T-helper 1 cell treated with Interleukin-12 subunit alpha and Interleukin-12 subunit beta and Interleukin-4 antibody, amounts not matched to agents 30 μg/mL and 1 μg/mL, for 36 hours (primary cell): ENCODE measurements around the gene ZNRF3.
"Not testable (repeated sequence)": the region's sequence is repeated elsewhere in the genome, so short reads cannot be mapped to it uniquely, and the experiment has no call there.

Source experiments
- H3K27ac Mint-ChIP-seq: one replicate; pipeline ENCODE4 v1.8.0; 2021; ENCODE audit warnings: mild to moderate bottlenecking, mixed read lengths
- H3K27me3 Mint-ChIP-seq: one replicate; pipeline ENCODE4 v1.8.0; 2021; ENCODE audit warnings: low read depth, mixed read lengths
- H3K36me3 Mint-ChIP-seq: one replicate; pipeline ENCODE4 v1.8.0; 2021; ENCODE audit warnings: low read depth, mixed read lengths
- H3K4me1 Mint-ChIP-seq: one replicate; pipeline ENCODE4 v1.8.0; 2021; ENCODE audit warnings: low read depth, mixed read lengths
- H3K4me3 Mint-ChIP-seq: one replicate; pipeline ENCODE4 v1.8.0; 2021; ENCODE audit warnings: mild to moderate bottlenecking, moderate library complexity, mixed read lengths
- H3K9me3 Mint-ChIP-seq: one replicate; pipeline ENCODE4 v1.8.0; 2021; ENCODE audit warnings: mixed read lengths

The ZNRF3 gene

DNA sequence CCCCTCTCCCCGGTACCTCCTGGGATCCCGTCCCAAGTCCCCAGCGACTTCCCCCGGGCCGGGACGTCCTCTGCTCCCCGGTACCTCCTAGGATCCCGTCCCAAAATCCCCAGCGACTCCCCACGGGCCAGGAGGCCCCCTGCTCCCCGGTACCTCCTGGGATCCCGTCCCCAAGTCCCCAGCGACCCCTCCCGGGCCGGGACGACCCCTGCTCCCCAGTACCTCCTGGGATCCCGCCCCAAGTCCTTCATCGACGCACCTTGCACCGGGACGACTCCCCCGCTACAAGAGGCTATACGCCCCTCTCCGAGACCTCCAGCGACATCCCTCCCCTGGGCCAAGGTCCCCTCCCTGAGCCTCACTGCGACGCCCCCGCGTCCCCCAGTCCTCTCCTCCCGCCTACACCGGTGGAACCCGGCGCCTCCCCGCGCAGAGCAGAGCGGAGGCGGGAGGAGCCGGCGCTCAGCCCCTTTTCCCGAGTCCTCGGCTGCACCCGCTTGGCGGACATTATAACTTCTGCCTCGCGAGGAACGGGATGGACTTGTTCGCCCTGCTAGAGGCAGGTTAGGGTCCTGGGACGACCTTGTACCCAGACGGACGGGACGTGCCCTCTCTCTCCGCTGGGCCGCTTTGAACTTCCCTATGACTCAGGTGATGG lies 190.4 kb downstream of the ZNRF3 start:
- H3K27me3 Mint-ChIP-seq = peaks cover 84% of the 10 kb centered on the region
- H3K27ac Mint-ChIP-seq = no peak overlapping the region
- H3K36me3 Mint-ChIP-seq = peaks cover 2% of the 10 kb centered on the region
- no peaks in the 10 kb centered on the region for H3K9me3 Mint-ChIP-seq
- H3K4me3 Mint-ChIP-seq = peak overlapping the region; percentile 35
- H3K4me1 Mint-ChIP-seq = peaks cover 13% of the 10 kb centered on the region

DNA sequence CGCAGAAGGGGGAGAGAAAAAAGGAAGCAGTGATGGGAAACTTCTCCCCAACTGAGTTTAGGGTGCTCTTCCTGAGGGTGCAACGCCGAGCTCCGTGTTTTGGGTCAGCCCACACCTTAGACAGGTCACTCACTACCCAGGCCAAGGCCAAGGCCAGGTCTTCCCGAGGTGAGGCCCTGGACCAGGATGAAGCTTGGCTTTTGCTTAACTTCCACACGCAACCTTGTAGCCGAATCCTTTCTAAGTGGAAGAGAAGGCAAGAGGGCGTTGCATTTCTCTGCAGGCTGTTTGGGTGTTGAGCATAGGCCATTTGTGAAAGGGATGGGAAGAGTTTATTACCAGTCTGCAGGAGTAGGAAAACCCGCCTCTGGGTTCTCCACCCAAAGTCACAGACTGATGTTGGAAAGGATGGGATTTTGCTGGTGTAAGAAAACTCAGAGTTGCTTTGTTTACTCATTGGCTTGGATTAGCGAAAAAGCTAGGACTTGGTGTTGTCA lies 191.0 kb downstream of the ZNRF3 start:
- no peaks in the 10 kb centered on the region for H3K9me3 Mint-ChIP-seq
- H3K4me1 Mint-ChIP-seq = peaks cover 13% of the 10 kb centered on the region
- H3K36me3 Mint-ChIP-seq = peaks cover 2% of the 10 kb centered on the region
- peak overlapping the region; percentile 35 for H3K4me3 Mint-ChIP-seq
- H3K27ac Mint-ChIP-seq = no peak overlapping the region
- H3K27me3 Mint-ChIP-seq = peaks cover 85% of the 10 kb centered on the region

DNA sequence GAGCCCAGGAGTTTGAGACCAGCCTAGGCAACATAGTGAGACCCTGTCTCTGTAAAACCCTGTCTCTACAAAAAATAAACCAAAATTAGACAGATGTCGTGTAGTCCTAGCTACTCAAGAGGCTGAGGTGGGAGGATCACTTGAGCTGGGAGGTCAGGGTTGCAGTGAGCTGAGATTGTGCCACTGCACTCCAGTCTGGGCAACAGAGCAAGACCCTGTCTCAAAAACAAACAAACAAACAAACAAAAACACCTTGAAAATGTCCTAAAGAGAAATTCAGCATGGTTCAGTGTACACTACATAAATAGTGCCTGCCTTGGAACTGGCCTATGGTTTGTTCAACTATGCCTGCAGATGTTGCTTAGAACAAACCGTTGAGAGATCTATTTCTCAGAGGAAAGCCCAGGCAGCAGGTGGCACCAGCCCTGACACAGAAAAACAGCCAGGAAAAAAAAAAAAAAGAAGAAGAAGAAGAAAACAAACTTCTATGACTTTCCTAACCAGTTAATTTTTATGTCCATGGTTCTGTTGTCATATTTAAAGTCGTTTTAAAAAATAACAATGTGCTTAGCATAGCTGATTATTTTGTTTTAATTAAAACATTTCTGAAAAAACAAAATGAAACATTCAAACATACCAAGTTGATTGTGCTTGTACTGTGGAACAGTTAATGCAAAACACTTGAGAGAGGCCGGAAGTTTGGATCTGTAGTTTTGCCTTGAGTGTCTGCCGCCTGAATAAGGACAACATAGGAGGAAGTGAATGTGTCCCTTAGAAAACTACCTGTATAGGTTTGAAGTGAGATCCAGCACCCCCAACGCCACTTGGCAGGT lies 194.9 kb downstream of the ZNRF3 start:
- Mint-ChIP-seq H3K4me1 (no peaks in the 10 kb centered on the region), H3K36me3 (peaks cover 2% of the 10 kb centered on the region), H3K4me3 (no peak overlapping the region), H3K27me3 (peaks cover 75% of the 10 kb centered on the region), H3K9me3 (no peaks in the 10 kb centered on the region), H3K27ac (no peak overlapping the region)

DNA sequence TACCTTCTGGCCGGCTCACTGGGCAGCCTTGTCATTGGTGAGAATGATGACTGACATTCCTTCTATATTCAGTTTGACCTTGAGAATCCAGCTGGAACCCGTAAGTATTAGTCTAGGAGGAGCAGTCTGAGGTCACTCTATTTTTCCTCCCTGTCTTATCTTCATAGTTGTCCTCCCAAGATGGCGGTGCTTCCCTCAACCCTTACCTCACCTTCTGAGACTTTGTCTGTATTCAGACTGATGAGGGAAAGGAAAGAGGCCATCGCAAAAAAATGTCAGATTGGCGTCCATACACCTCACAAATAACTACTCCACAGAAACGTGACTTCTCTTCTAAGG lies 195.5 kb downstream of the ZNRF3 start:
- H3K27me3 Mint-ChIP-seq = peaks cover 73% of the 10 kb centered on the region
- peaks cover 2% of the 10 kb centered on the region for H3K36me3 Mint-ChIP-seq
- no peaks in the 10 kb centered on the region for H3K9me3 Mint-ChIP-seq
- H3K27ac Mint-ChIP-seq = no peak overlapping the region
- H3K4me1 Mint-ChIP-seq = no peaks in the 10 kb centered on the region
- no peak overlapping the region for H3K4me3 Mint-ChIP-seq

DNA sequence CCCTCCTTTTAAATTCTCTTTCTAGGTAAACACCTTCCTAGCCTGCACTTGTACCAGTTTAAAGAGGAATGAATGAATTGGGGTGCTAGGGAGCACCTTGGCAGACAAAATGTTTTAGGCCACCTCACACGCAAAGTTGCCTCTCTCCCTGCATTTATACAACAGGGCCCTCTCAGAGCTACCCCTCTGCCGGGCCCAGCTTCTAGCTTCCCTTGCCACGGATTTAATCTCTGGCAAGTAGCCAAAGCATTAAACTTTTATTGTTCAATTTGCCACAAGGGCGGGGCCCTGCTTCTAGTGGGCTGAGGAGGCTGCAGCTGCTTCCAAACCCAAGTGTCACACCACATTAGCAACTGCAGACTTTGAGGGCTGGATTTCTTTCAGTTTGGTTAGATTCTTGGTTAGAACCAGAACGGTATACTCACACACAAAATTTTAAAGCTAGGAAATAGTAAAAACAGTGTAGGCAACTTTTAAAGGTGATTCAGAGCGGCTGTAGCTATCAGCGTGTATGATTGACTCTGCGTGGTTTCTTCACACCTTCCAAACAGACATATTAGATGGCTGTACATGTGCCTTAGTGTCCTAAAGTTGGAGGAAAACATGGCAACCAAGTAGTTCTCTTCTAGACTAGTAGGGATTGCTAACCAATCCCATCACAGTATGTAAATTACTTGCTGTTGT lies 196.0 kb downstream of the ZNRF3 start:
- Mint-ChIP-seq H3K4me1 (no peaks in the 10 kb centered on the region), H3K9me3 (no peaks in the 10 kb centered on the region), H3K27me3 (peaks cover 68% of the 10 kb centered on the region), H3K4me3 (no peak overlapping the region), H3K27ac (no peak overlapping the region), H3K36me3 (peaks cover 1% of the 10 kb centered on the region)

DNA sequence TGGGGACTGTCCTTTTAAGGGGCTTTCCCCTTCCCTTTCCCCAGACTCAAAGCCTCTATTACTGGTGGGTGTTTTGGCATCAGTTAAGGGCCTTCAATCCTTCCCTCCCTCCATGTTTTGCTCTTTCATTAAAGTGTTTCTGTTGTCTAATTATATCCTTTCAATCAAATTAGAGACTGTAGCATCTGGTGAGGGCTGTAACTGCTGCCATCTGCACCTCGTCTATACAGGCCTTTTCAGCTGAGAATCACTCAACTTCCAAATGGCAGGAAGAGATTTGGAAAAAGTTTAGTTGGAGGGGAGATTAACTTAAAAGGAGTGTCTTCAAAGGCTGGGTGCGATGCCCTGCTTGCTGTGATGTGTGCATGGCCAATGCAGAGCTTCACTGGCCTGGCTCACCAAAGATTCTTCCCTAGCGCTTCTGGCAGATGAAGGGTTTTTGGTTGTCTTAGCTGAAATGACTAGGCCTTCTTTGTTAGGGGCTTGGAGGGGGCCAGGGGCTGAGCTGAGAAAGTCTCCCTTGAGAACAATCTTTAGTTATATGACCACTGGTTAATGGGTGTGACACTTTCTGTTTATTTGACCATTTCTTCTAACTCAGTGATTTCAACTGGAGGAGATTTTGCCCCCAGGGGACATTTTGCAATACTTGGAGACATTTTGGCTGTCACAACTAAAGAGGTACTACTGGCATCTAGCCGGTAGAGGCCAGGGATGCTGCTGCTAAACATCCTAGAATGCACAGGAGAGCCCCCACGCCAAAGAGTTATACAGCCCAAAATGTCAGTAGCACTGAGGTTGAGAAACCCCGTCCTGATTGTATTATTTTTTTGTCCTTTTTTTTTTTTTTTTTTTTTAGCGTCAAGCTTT lies 197.0 kb downstream of the ZNRF3 start:
- H3K4me3 Mint-ChIP-seq = no peak overlapping the region
- H3K36me3 Mint-ChIP-seq = no peaks in the 10 kb centered on the region
- peaks cover 58% of the 10 kb centered on the region for H3K27me3 Mint-ChIP-seq
- H3K9me3 Mint-ChIP-seq = no peaks in the 10 kb centered on the region
- no peaks in the 10 kb centered on the region for H3K4me1 Mint-ChIP-seq
- no peak overlapping the region for H3K27ac Mint-ChIP-seq

DNA sequence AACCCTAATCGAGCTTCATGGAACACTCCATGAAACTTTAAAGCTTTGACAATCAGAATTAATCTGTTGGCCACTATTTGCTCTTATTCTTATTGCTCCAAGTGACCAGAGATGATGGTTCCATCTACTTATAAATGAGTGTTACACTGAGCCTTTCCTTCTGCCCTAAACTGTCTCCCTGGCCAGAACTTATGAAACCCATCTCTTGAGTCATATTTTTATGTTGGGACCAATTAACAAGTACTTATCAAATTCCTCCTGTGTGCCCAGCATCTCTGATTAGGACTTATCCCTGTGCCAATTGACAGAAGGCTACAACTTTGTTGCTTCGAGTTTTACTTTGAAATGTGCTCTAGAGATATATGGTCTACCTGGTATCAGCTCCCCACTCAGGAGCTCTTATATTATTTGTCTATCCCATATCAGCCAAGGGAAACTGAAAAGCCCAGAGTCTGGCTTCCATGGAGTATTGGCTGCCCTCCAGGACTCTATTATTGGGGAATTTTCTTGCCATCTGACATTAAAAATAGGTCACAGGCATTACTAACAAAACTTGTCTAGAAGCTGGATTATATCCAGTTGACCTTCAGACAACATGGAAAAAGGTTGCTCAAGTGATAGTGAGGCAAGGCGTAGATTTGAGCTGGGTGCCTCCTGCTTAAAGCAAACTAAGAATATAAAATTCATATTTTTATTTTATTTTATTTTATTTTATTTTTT lies 198.3 kb downstream of the ZNRF3 start:
- no peak overlapping the region for H3K27ac Mint-ChIP-seq

DNA sequence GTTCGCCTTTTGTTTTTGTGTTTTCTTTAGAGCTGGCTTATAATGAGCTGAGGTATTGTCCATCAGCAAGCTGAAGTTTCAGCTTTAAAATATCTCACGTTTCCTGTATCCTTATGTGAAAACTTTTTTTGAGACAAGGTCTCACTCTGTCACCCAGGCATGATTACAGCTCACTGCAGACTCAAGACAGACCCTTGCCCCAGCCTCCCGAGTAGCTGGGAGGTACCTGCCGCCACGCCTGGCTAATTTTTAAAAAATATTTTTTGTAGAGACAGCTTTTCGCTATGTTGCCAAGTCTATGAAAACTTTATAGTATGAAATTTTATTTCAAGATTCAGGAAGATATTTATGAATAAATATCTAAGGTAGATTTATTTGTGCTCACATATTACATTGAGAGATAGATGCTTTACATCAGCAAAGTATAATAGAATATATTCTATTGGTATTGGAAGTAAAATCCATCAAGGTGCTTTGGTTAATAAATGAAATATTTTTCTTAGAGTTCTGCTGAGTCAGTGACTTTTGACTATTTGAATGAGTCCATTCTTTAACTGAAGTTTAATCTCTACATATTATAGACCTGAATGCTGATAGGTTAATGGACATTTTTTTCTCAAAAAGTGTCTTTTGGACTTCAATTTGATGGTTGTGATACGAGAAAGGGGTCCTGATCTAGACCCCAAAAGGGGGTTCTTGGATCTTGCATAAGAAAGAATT lies 199.6 kb downstream of the ZNRF3 start:
- Mint-ChIP-seq H3K4me3 (no peak overlapping the region), H3K36me3 (no peaks in the 10 kb centered on the region), H3K27me3 (peaks cover 37% of the 10 kb centered on the region), H3K4me1 (no peaks in the 10 kb centered on the region), H3K9me3 (no peaks in the 10 kb centered on the region), H3K27ac (no peak overlapping the region)

More for the DNA sequence above, 198.3 kb downstream of the ZNRF3 start:
- H3K4me3 Mint-ChIP-seq = no peak overlapping the region
- no peaks in the 10 kb centered on the region for H3K4me1 Mint-ChIP-seq
- no peaks in the 10 kb centered on the region for H3K36me3 Mint-ChIP-seq
- peaks cover 45% of the 10 kb centered on the region for H3K27me3 Mint-ChIP-seq
- no peaks in the 10 kb centered on the region for H3K9me3 Mint-ChIP-seq

DNA sequence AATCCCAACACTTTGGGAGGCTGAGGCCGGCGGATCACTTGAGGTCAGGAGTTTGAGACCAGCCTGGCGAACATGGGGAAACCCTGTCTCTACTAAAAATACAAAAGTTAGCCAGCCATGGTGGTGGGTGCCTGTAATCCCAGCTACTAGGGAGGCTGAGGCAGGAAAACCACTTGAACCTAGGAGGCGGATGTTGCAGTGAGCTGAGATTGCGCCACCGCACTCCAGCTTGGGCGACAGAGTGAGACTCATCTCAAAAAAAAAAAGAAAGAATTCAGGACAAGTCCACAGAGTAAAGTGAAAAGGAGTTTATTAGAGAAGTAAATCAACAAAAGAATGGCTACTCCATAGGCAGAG lies 200.2 kb downstream of the ZNRF3 start:
- H3K4me3 Mint-ChIP-seq, H3K9me3 Mint-ChIP-seq, H3K4me1 Mint-ChIP-seq, H3K36me3 Mint-ChIP-seq, H3K27ac Mint-ChIP-seq: not testable (repeated sequence)
- H3K27me3 Mint-ChIP-seq = peaks cover 32% of the 10 kb centered on the region

DNA sequence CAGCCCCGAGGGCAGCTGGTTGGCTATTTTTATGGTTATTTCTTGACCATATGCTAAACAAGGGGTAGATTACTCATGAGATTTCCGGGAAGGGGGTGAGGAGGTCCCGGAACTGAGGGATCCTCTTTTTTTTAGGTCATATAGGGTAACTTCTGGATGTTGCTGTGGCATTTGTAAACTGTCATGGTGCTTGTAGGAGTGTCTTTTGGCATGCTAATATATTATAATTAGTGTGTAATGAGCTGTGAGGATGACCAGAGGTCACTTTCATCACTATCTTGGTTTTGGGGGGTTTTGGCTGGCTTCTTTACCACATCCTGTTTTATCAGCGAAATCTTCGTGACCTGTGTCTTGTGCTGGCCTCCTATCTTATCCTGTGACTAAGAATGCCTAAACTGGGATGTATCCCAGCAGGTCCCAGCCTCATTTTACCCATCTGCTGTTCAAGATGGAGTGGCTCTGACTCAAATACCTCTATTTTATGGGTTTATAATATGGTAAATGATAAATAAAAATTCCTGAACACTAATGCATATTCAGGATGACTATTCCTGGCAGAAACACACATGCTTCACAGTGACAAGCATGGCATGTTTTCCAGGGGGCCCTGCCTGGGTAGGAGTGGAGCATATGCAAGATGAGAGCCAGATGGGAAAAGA lies 200.7 kb downstream of the ZNRF3 start:
- Mint-ChIP-seq H3K9me3 (no peaks in the 10 kb centered on the region), H3K4me3 (no peak overlapping the region), H3K27ac (no peak overlapping the region), H3K4me1 (no peaks in the 10 kb centered on the region), H3K27me3 (peaks cover 31% of the 10 kb centered on the region), H3K36me3 (no peaks in the 10 kb centered on the region)

DNA sequence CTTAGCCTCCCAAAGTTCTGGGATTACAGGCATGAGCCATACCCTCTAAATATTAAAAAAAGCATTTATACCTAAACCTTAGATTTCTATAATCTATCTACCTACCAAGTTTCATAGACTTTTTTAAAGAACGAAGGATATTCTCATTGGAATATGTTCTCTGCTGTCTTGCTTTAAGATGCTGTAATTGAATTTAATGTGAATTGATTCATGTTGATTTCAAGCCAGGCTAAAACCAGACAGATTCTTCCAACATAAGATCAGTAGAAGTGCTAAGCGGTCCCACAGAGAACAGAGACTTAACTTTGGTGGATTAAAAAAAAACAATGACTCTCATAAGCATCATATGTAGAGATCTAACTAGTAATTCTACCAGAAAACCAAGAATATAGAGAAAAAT lies 203.6 kb downstream of the ZNRF3 start:
- Mint-ChIP-seq H3K36me3 (no peaks in the 10 kb centered on the region), H3K27ac (no peak overlapping the region), H3K4me1 (peaks cover 1% of the 10 kb centered on the region), H3K27me3 (peaks cover 24% of the 10 kb centered on the region), H3K4me3 (no peak overlapping the region), H3K9me3 (no peaks in the 10 kb centered on the region)

DNA sequence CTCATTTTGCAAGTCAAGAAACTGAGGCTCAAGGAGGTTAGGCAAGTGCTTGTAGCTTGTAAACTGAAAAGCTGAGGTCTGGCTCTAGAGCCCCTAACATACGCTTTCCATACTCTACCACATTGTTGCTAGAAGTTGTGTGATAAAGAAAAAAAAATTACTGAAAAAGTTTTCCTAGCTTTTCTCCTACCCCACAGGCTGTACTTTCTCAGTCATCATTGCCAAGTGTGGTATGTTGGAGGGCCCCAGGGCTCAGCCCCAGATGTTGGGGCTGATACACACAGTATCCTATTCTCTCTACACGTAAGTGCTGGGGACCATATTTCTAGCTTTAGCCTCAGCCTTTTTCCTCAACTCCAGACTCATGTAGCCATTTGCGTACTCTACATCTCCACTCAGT lies 205.4 kb downstream of the ZNRF3 start:
- H3K27ac Mint-ChIP-seq = no peak overlapping the region
- no peaks in the 10 kb centered on the region for H3K36me3 Mint-ChIP-seq
- H3K4me1 Mint-ChIP-seq = peaks cover 1% of the 10 kb centered on the region
- peaks cover 25% of the 10 kb centered on the region for H3K27me3 Mint-ChIP-seq
- H3K4me3 Mint-ChIP-seq = no peak overlapping the region
- H3K9me3 Mint-ChIP-seq = no peaks in the 10 kb centered on the region

DNA sequence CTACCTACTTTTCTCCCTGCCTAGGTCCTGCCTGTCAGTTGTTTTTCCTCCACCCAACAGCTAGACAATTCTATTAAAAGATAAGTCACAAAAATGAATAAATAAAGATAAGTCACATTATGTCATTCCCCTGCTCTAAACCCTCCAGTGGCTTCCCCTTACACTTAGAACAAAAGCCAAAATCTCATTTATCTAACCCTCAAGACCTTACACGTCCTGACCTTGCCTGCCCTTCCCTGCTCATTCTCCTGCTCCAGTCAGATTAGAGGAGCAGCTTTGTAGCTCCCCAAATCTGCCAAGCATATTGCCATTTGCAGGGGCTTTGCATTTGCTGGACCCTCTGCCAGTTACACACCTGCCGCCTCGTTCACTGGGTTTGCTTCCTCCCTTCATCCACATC lies 206.1 kb downstream of the ZNRF3 start:
- Mint-ChIP-seq H3K4me1 (peaks cover 1% of the 10 kb centered on the region), H3K27me3 (peaks cover 25% of the 10 kb centered on the region), H3K4me3 (no peak overlapping the region)

More for the DNA sequence above, 206.1 kb downstream of the ZNRF3 start:
- no peaks in the 10 kb centered on the region for H3K36me3 Mint-ChIP-seq
- H3K27ac Mint-ChIP-seq = no peak overlapping the region
- H3K9me3 Mint-ChIP-seq = no peaks in the 10 kb centered on the region
